Neural cell (in vitro differentiated cells): ENCODE measurements around the gene OXNAD1. TPM values are rescaled to one million over a fixed set of nuclear protein-coding genes. Genes with fewer than 3 reads are reported as not detected.

Experiments used
- H2AFZ ChIP-seq: fragments of 200-600, 300-800 bp; sonication (generic), shearing (Covaris generic); 2 replicates; pipeline ENCODE4 v1.6.0; 2014; ENCODE audit warnings: low read depth, mild to moderate bottlenecking, antibody characterized with exemption, low read length, moderate library complexity
- H3F3A ChIP-seq: fragments of 200-600 bp; shearing (Covaris generic); 2 replicates; pipeline ENCODE4 v1.6.1; 2016; ENCODE audit warnings: mild to moderate bottlenecking, moderate library complexity, mixed read lengths, antibody characterized with exemption, low read length; ENCODE audit not compliant: insufficient read depth, poor library complexity, severe bottlenecking
- H3K27ac ChIP-seq: fragments of 200-600, 300-800 bp; sonication (generic), shearing (Covaris generic); 2 replicates; pipeline ENCODE4 v1.5.1; 2014; ENCODE audit warnings: mild to moderate bottlenecking, low read length, moderate library complexity
- H3K27me3 ChIP-seq: fragments of 300-800, 200-600 bp; sonication (generic), shearing (Covaris generic); 2 replicates; pipeline ENCODE4 v1.6.0; 2014; ENCODE audit warnings: mild to moderate bottlenecking, low read depth, low read length, moderate library complexity; ENCODE audit not compliant: insufficient read depth
- H3K36me3 ChIP-seq: fragments of 300-800, 200-600 bp; sonication (generic), shearing (Covaris generic); 2 replicates; pipeline ENCODE4 v1.5.1; 2014; ENCODE audit warnings: mild to moderate bottlenecking, antibody characterized with exemption, low read length, moderate library complexity; ENCODE audit not compliant: insufficient read depth
- H3K4me2 ChIP-seq: fragments of 300-800, 200-600 bp; sonication (generic), shearing (Covaris generic); 2 replicates; pipeline ENCODE4 v1.6.0; 2014; ENCODE audit warnings: mild to moderate bottlenecking, low read length
- H3K4me3 ChIP-seq: fragments of 300-800, 200-600 bp; sonication (generic), shearing (Covaris generic); 2 replicates; pipeline ENCODE4 v1.5.1; 2014; ENCODE audit warnings: mild to moderate bottlenecking, low read length, moderate library complexity
- H3K79me2 ChIP-seq: fragments of 200-600 bp; shearing (Covaris generic); replicated peaks from 2 replicates; pipeline ENCODE4 v1.6.0; 2014; ENCODE audit warnings: mild to moderate bottlenecking, low read length, moderate library complexity; ENCODE audit not compliant: insufficient read depth
- H3K9ac ChIP-seq: fragments of 300-800, 200-600 bp; sonication (generic), shearing (Covaris generic); 2 replicates; pipeline ENCODE4 v1.6.1; 2016; ENCODE audit warnings: mild to moderate bottlenecking, low read length, mixed read lengths
- H3K9me2 ChIP-seq: fragments of 200-600 bp; shearing (Covaris generic); 2 replicates; pipeline ENCODE4 v1.6.1; 2016; ENCODE audit warnings: mild to moderate bottlenecking, low read length, mixed read lengths; ENCODE audit not compliant: insufficient read depth
- H3K9me3 ChIP-seq: fragments of 200-600, 300-800 bp; sonication (generic), shearing (Covaris generic); 2 replicates; pipeline ENCODE4 v1.6.1; 2016; ENCODE audit warnings: mild to moderate bottlenecking, mixed run types, low read length, moderate library complexity, mixed read lengths
- H4K20me1 ChIP-seq: fragments of 200-600 bp; shearing (Covaris generic); 2 replicates; pipeline ENCODE4 v1.6.1; 2016; ENCODE audit warnings: mild to moderate bottlenecking, mixed run types; ENCODE audit not compliant: insufficient read depth
- EP300 ChIP-seq: fragments of 450-650 bp; conservative IDR thresholded peaks from 2 replicates; pipeline ENCODE4 v1.6.1; 2014; ENCODE audit warnings: antibody characterized with exemption, mild to moderate bottlenecking, moderate library complexity; ENCODE audit not compliant: poor library complexity, severe bottlenecking
- EZH2 ChIP-seq: fragments of 200-600, 300-800 bp; shearing (Covaris generic), sonication (generic); IDR thresholded peaks from 2 replicates; pipeline ENCODE4 v1.6.1; 2014; ENCODE audit warnings: antibody characterized with exemption, low read length, borderline replicate concordance, mild to moderate bottlenecking; ENCODE audit not compliant: insufficient read depth, poor library complexity, severe bottlenecking
- MXI1 ChIP-seq: fragments of 450-650 bp; conservative IDR thresholded peaks from 2 replicates; pipeline ENCODE4 v1.6.1; 2014; ENCODE audit warnings: antibody characterized with exemption, mild to moderate bottlenecking; ENCODE audit not compliant: poor library complexity, severe bottlenecking
- POLR2AphosphoS5 ChIP-seq: IDR thresholded peaks from 2 replicates; pipeline ENCODE4 v1.6.1; 2012
- RAD21 ChIP-seq: fragments of 450-650 bp; conservative IDR thresholded peaks from 2 replicates; pipeline ENCODE4 v1.6.1; 2014; ENCODE audit warnings: antibody characterized with exemption, mild to moderate bottlenecking, moderate library complexity
- SMC3 ChIP-seq: fragments of 450-650 bp; conservative IDR thresholded peaks from 2 replicates; pipeline ENCODE4 v1.6.1; 2014; ENCODE audit warnings: antibody characterized with exemption, mild to moderate bottlenecking, moderate library complexity; ENCODE audit not compliant: poor library complexity
- TAF1 ChIP-seq: IDR thresholded peaks from 2 replicates; pipeline ENCODE4 v1.6.1; 2012; ENCODE audit warnings: low read depth
- polyA plus RNA-seq: library from polyadenylated mRNA; depleted of rRNA; stranded (reverse); fragments of >200 nt; gene quantifications from 2 replicates; pipeline ENCODE4 v1.2.3, GENCODE V29; 2014
- TF ChIP-seq, protein P1 (sequence below): fragments of 450-650 bp; IDR thresholded peaks from 2 replicates; pipeline ENCODE4 v1.5.1; 2014; ENCODE audit warnings: antibody characterized with exemption, mild to moderate bottlenecking, moderate library complexity; ENCODE audit not compliant: poor library complexity, severe bottlenecking
- TF ChIP-seq, protein P2 (sequence below): IDR thresholded peaks from 2 replicates; pipeline ENCODE4 v1.6.1; 2012; ENCODE audit warnings: borderline replicate concordance

Gene OXNAD1
- polyA plus RNA-seq, 1 donor from 2014 or later, result 16.4 TPM

DNA sequence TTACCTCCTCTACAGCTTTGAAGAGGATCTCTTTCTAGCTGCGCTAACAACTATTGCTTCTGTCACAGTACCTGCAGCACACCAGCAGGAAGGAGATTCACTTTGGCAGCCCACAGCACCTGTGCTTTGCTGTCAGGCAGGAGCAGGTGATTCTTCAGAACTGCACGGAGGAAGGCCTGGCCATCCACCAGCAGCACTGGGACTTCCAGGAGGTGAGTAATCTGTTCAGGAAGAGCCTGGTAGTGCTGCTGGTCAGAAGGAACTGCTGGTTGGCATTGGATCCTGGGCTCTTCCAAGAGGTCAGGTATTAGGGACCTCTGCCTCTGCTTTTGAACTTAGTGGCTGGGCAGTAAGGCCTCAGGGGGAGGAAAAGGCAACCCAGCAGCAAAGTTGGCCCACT is 42.5 kb upstream of the OXNAD1 start:
- Histone ChIP-seq H3K27ac (no peak overlapping the region), H3K27me3 (no peaks in the 10 kb centered on the region), H3K9me2 (no peaks in the 10 kb centered on the region), H2AFZ (no peak overlapping the region), H3K4me3 (no peak overlapping the region), H3K36me3 (no peaks in the 10 kb centered on the region), H3F3A (no peaks in the 10 kb centered on the region), H4K20me1 (no peaks in the 10 kb centered on the region), H3K79me2 (no peaks in the 10 kb centered on the region), H3K9ac (no peak overlapping the region), H3K9me3 (no peaks in the 10 kb centered on the region), H3K4me2 (no peak overlapping the region)
- TF ChIP-seq RAD21 (no peak), POLR2AphosphoS5 (no peak), MXI1 (no peak), EP300 (no peak)
- TF ChIP-seq, protein P1, sequence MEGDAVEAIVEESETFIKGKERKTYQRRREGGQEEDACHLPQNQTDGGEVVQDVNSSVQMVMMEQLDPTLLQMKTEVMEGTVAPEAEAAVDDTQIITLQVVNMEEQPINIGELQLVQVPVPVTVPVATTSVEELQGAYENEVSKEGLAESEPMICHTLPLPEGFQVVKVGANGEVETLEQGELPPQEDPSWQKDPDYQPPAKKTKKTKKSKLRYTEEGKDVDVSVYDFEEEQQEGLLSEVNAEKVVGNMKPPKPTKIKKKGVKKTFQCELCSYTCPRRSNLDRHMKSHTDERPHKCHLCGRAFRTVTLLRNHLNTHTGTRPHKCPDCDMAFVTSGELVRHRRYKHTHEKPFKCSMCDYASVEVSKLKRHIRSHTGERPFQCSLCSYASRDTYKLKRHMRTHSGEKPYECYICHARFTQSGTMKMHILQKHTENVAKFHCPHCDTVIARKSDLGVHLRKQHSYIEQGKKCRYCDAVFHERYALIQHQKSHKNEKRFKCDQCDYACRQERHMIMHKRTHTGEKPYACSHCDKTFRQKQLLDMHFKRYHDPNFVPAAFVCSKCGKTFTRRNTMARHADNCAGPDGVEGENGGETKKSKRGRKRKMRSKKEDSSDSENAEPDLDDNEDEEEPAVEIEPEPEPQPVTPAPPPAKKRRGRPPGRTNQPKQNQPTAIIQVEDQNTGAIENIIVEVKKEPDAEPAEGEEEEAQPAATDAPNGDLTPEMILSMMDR, result no peak
- TF ChIP-seq, protein P2, sequence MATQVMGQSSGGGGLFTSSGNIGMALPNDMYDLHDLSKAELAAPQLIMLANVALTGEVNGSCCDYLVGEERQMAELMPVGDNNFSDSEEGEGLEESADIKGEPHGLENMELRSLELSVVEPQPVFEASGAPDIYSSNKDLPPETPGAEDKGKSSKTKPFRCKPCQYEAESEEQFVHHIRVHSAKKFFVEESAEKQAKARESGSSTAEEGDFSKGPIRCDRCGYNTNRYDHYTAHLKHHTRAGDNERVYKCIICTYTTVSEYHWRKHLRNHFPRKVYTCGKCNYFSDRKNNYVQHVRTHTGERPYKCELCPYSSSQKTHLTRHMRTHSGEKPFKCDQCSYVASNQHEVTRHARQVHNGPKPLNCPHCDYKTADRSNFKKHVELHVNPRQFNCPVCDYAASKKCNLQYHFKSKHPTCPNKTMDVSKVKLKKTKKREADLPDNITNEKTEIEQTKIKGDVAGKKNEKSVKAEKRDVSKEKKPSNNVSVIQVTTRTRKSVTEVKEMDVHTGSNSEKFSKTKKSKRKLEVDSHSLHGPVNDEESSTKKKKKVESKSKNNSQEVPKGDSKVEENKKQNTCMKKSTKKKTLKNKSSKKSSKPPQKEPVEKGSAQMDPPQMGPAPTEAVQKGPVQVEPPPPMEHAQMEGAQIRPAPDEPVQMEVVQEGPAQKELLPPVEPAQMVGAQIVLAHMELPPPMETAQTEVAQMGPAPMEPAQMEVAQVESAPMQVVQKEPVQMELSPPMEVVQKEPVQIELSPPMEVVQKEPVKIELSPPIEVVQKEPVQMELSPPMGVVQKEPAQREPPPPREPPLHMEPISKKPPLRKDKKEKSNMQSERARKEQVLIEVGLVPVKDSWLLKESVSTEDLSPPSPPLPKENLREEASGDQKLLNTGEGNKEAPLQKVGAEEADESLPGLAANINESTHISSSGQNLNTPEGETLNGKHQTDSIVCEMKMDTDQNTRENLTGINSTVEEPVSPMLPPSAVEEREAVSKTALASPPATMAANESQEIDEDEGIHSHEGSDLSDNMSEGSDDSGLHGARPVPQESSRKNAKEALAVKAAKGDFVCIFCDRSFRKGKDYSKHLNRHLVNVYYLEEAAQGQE, result no peak

DNA sequence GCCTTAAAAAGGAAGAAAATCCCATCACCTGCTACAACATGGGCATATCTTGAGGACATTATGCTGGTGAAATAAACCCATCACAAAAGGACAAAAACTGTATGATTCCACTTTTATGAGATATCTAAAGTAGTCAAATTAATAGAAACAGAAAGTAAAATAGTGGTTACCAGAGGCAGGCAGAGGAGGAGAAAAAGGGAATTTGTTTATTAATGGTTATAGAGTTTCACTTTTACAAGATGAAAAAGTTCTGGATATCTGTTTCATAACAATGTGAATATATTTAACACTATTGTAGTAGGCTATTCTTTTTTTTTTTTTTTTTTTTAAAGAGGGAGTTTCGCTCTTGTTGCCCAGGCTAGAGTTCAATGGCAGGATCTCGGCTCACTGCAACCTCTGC is 40.7 kb upstream of the OXNAD1 start:
- no peak overlapping the region for H3K9ac ChIP-seq
- TF ChIP-seq SMC3 (no peak), EZH2 (no peak), EP300 (no peak), RAD21 (no peak), POLR2AphosphoS5 (no peak), TAF1 (no peak), MXI1 (no peak)
- TF ChIP-seq, protein P2, result no peak
- TF ChIP-seq, protein P1, result no peak
- no peak overlapping the region for H2AFZ ChIP-seq
- no peaks in the 10 kb centered on the region for H3K9me3 ChIP-seq
- H3K36me3 ChIP-seq, result no peaks in the 10 kb centered on the region
- no peaks in the 10 kb centered on the region for H3F3A ChIP-seq
- no peaks in the 10 kb centered on the region for H3K9me2 ChIP-seq
- no peaks in the 10 kb centered on the region for H3K27me3 ChIP-seq
- no peak overlapping the region for H3K27ac ChIP-seq
- H3K4me2 ChIP-seq, result no peak overlapping the region
- no peaks in the 10 kb centered on the region for H4K20me1 ChIP-seq
- H3K4me3 ChIP-seq, result no peak overlapping the region
- no peaks in the 10 kb centered on the region for H3K79me2 ChIP-seq
